ENCODE measurements around the gene MCF2L2.

GRCh38 chr3:183317886-183318865 lies 110.2 kb downstream of the MCF2L2 start:
- TF ChIP-seq CBFB (CRISPR knock-in tag; IDR thresholded peaks at IDR 0.05), result no peak
- TF ChIP-seq RXRB (CRISPR knock-in tag; IDR thresholded peaks at IDR 0.05; ENCODE audit: borderline replicate concordance), result no peak
- TF ChIP-seq POLR2A (IDR thresholded peaks at IDR 0.05; ENCODE audit: insufficient read depth in 1 of 2, low read depth in 2 of 2, low read length in 2 of 2), result no peak
- TF ChIP-seq ZNF274 (CRISPR knock-in tag; IDR thresholded peaks at IDR 0.05), result no peak
- TF ChIP-seq HNF4G (IDR thresholded peaks at IDR 0.05; ENCODE audit: borderline replicate concordance, low read depth, low read length), result no peak
- TF ChIP-seq HNF4G (CRISPR knock-in tag; IDR thresholded peaks at IDR 0.05; ENCODE audit: borderline replicate concordance, low read depth), result no peak
- TF ChIP-seq ZNF10 (CRISPR knock-in tag; IDR thresholded peaks at IDR 0.05; ENCODE audit: borderline replicate concordance, low read depth), result no peak
- TF ChIP-seq RFX5 (IDR thresholded peaks at IDR 0.05; ENCODE audit: low read depth, low read length), result no peak
- no peak for TF ChIP-seq BHLHE40 (IDR thresholded peaks at IDR 0.05; ENCODE audit: low read length)
- TF ChIP-seq ZFY (CRISPR knock-in tag; IDR thresholded peaks at IDR 0.05), result no peak
- TF ChIP-seq TBL1XR1 (IDR thresholded peaks at IDR 0.05; ENCODE audit: borderline replicate concordance, low read length, partially characterized antibody), result no peak

Measured in HepG2 (cell line).